Inferior parietal cortex (tissue), 1 donor: ENCODE data around the gene KIF3B.
"Not testable (repeated sequence)": the region's sequence is repeated elsewhere in the genome, so short reads cannot be mapped to it uniquely, and the experiment has no call there.

Experiments
- DNase-seq: peaks from one replicate; pipeline ENCODE4 v3.0.0-alpha.2; 2016; ENCODE audit errors: extremely low spot score

Gene KIF3B

GRCh38 chr20:32296412-32296811, 19.0 kb downstream of the KIF3B start:
- DNase-seq = no peak

- DNase-seq = no peak
These were observed 19.5 kb downstream of the KIF3B start for GRCh38 chr20:32296819-32297420.

- DNase-seq = no peak
These were observed 20.0 kb downstream of the KIF3B start for GRCh38 chr20:32297439-32297838.

GRCh38 chr20:32300647-32301046, 23.2 kb downstream of the KIF3B start:
- no peak for DNase-seq

- DNase-seq = no peak
These were observed 24.5 kb downstream of the KIF3B start for GRCh38 chr20:32301719-32302506.

DNA sequence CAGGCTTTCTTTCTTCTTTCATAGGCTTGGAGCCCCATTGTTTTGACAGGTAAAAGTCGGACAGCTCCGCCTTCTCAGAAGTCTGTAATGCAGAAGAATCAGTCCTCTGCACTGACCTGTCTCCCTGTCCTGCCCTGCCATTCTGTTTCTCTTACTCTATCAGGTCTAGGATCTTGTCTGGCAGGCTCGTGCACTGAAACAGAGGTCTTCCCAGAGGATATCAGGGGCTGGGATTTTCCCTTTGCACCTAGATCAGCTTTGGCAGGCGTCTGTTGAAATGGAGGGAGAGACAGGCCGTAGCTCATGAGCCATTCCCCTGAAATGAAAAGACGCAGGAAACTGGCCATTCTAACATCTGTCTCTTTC, 25.0 kb downstream of the KIF3B start:
- DNase-seq = no peak

- DNase-seq = no peak
These were observed 26.8 kb downstream of the KIF3B start for GRCh38 chr20:32304131-32304746.

DNA sequence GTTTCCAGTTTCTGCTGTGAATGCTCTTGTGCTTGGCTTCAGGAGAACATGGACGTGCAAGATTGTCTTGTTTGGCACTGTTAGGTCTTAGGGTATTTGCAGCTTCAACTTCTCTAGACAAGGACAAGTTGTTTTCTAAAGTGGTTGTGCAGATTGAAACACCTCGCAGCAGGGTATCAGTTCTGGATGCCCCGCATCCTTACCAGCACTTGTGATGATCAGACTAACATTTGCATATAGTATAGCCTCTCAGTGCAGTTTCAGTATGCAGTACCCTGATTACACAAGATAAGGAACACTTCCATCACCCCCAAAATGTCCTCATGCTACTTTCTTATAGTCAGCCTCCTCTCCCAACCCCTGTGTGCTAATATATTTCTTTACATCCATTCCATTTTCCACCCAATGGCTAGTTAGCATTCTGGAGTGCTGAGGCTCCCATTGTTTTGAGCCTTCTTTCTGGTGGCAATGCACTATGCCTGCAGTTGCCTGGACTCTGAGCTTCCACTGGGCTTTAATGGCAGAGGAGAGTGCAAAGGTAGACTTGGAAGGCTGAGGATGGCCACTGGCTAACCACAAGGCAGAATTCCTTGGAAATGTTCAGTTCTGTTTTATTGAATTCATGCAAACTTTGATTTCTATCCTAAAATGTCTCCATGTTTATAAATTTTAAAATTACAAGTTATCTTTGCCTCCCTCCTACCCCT, 35.4 kb downstream of the KIF3B start:
- no peak for DNase-seq

DNA sequence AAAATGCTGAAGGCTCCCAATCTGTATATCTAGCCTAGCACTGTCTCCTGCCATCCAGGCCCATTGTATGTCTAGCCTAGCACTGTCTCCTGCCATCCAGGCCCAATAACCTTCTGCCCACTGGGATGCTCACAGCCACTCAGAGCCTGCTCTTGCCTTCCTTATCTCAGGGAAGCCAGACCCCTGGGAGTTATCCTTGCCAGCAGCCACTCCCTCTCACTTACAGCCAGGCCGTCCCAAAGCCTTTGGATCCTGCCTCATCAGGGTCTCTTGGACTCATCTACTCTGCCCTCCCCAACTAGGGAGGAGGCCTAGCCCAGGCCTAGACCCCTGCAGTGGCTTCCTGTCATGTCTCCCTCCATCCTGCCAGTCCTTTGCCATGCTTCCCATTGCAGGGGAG, 37.3 kb downstream of the KIF3B start:
- no peak for DNase-seq

- DNase-seq = no peak
These were observed 37.9 kb downstream of the KIF3B start for GRCh38 chr20:32315399-32315798.

DNA sequence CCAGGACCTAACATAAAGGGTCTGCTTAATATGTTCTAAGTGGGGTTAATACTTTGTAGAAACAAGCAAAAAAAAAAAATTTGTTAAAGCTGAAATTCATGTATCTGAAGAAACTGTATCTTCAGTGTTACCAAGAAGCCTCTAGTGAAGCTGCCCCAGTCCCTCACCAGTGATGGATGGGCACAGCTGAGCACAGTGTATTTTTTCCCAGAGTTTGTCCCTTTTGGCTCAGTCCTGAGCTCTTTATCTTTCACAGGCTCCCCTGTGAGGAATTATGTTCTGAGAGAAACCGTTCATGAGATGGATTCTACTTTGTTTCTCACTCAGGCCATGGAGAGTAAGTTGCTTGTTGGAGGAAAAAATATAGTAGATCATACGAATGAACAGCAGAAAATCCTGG, 38.4 kb downstream of the KIF3B start:
- no peak for DNase-seq

- DNase-seq = no peak
These were observed 39.2 kb downstream of the KIF3B start for GRCh38 chr20:32316667-32317066.

DNA sequence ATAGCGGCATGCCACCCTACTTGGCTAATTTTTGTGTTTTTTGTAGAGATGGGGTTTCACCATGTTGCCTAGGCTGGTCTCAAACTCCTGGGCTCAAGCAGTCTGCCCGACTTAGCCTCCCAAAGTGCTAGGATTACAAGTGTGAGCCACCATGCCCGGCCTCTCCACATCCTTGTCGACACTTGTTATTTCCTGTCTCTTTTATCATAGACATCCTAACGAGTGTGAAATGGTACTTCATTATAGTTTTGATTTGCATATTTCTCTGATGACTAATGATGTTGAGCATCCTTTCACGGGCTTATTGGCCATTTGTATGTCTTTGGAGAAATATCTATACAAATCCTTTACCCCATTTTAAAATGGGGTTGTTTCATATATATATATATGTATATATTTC, 41.6 kb downstream of the KIF3B start:
- no peak for DNase-seq

DNA sequence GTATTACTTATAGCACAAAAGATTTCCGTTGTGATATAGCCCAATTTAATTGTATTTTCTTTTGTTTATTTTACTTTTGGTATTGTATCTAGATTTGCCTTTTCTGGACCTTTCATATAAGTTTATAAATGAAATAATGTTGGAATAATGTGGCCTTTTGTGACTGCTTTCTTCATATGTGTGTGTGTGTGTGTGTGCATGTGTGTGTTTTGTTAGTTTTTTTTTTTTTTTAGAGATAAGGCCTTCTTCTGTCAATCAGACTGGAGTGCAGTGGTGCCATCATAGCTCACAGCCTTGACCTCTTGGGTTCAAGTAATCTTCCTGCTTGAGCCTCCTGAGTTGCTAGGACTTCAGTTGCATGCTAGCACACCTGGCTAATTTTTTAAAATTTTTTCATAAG, 42.9 kb downstream of the KIF3B start:
- DNase-seq = no peak

DNA sequence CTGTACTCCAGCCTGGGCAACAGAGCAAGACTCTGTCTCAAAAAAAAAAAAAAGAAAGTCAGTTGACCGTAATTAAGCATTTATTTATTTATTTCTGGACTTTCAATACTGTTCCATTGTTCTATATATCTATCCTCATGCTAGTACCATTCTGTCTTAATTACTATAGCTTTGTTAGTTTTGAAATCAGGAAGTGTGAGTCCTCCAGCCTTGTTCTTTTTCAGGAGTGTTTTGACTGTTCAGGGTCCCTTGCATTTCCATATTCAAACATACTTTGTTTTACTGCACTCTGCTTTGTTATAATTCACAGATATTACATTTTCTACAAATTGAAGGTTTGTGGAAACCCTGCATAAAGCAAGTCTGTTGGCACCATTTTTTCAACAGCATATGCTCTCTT, 43.9 kb downstream of the KIF3B start:
- DNase-seq = no peak

DNA sequence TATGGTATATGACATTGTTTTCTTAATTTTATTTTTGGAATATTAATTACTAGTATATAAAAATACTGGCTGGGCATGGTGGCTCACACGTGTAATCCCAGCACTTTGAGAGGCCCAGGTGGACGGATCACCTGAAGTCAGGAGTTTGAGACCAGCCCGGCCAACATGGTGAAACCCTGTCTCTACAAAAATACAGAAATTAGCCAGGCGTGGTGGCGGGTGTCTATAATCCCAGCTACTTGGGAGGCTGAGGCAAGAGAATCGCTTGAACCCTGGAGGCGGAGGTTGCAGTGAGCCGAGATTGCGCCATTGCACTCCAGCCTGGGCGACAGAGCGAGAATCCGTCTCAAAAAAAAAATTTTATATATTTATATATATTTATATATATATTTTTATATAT, 44.8 kb downstream of the KIF3B start:
- not testable (repeated sequence) for DNase-seq

GRCh38 chr20:32323761-32324160, 46.3 kb downstream of the KIF3B start:
- not testable (repeated sequence) for DNase-seq

GRCh38 chr20:32325706-32326503, 48.5 kb downstream of the KIF3B start:
- no peak for DNase-seq

DNA sequence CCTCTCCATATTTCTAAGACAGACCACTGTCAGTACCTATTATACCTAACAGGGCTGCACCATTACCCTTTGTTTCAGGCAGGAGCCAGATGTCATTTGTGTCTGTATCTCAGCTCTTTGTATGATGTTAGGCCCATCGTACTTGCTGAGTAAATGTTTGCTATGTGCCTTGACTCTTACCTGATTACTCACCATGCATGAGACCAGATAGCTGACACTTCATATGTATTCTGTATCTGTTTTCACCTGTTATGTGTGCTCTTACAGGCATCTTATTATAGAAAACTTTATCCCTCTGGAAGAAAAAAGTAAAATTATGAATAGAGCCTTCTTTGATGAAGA, 49.0 kb downstream of the KIF3B start:
- DNase-seq = no peak

- no peak for DNase-seq
These were observed 49.7 kb downstream of the KIF3B start for GRCh38 chr20:32327087-32327681.

GRCh38 chr20:32329817-32330554, 52.5 kb downstream of the KIF3B start:
- no peak for DNase-seq
